ENCODE results near the gene TP73.

Gene TP73

DNA sequence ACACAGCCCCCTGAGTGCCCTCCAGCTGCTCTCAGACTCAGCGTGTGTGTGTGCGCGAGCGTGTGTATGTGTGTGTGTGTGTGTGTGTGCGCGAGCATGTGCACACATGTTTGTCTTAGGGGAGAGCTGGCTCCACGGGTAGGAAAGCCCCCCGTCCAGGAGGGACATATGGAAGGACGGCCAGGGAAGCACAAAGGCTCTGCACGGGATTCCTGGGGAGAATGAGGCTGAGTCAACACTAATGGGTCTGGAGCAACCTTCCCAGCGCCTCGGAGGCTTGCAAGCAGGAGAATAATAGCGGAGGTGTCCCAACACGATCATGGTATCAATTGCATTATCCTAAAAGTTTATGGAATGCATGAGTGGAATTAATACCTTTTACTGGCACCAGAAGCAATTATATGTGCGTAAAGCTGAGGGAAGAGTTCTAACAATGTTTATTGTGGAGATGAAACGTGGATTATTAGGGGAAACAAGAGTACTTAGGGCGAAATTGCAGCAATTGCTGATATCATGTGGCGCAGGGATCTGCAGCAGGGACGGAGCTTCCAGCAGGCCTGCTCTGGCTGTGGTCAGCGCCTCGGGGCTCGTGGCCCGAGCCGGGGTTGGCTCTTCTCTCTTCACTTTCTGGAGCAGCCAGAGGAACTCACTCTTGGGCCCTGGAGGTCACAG is 59.6 kb downstream of the TP73 start:
- TF ChIP-seq, protein P1, sequence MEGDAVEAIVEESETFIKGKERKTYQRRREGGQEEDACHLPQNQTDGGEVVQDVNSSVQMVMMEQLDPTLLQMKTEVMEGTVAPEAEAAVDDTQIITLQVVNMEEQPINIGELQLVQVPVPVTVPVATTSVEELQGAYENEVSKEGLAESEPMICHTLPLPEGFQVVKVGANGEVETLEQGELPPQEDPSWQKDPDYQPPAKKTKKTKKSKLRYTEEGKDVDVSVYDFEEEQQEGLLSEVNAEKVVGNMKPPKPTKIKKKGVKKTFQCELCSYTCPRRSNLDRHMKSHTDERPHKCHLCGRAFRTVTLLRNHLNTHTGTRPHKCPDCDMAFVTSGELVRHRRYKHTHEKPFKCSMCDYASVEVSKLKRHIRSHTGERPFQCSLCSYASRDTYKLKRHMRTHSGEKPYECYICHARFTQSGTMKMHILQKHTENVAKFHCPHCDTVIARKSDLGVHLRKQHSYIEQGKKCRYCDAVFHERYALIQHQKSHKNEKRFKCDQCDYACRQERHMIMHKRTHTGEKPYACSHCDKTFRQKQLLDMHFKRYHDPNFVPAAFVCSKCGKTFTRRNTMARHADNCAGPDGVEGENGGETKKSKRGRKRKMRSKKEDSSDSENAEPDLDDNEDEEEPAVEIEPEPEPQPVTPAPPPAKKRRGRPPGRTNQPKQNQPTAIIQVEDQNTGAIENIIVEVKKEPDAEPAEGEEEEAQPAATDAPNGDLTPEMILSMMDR (conservative IDR thresholded peaks at IDR 0.05; ENCODE audit: low read depth, low read length), result no peak
- Histone ChIP-seq H3K79me2 (ENCODE audit: insufficient read depth, low read depth) (no peaks in the 10 kb centered on the region), H3K36me3 (ENCODE audit: insufficient read depth) (no peaks in the 10 kb centered on the region), H3K9ac (no peak overlapping the region), H3K4me2 (no peak overlapping the region), H4K20me1 (ENCODE audit: insufficient read depth) (no peaks in the 10 kb centered on the region), H3K4me1 (ENCODE audit: low read depth, poor library complexity, severe bottlenecking) (no peaks in the 10 kb centered on the region), H2AFZ (ENCODE audit: low read depth) (no peak overlapping the region), H3K4me3 (IDR thresholded peaks at IDR 0.05; ENCODE audit: insufficient read depth, low read depth, low read length) (no peak overlapping the region), H3K27ac (no peak overlapping the region), H3K27me3 (ENCODE audit: insufficient read depth, low read depth) (peaks cover 95% of the 10 kb centered on the region)

DNA sequence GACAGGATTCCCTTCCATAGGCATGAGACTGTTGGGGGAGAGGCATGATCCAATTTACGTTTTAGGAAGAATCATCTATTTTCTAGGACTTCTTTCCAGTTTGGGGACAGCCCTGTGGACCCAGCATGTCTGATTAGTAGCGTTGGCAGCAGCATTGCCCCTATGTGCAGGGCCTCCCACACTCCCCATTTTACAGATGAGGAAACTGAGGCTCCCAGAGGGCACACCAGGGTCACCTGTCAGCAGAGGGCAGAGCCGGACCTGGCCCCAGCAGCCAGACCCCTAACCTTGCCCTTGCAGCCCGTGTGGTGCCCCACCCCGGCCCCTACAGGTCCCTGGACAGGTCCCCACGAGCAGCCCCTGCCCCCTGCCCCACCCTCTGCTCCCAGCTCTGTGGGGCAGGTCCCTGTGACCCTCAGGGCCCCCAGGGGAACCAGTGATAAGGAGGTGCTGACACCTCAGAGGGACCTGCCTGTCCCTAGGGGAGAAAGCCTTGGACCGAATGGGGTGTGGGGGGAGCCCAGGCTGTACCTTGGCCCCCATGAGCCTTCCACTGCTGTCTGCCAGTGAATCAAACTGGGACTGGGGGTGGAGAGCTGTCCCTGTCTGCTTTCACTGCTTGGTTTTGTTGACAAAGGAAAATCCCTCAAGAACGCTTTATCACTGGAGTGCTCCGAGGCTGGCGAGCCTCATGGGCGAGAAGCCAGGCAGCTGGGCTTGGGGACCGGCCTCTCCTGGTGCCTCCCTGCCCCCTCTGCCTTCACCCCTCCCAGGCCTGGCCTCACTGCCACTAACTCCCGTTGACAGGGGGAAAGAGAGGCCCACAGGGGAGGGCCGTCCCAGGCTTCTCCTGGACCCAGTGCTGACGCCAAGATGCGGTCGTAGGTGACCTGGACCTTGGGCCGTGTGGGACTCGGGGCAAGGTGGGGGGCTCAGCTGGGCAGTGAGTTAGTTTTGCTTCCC is 60.5 kb downstream of the TP73 start:
- TF ChIP-seq, protein P1 (conservative IDR thresholded peaks at IDR 0.05; ENCODE audit: low read depth, low read length), result no peak
- Histone ChIP-seq H3K79me2 (ENCODE audit: insufficient read depth, low read depth) (no peaks in the 10 kb centered on the region), H3K36me3 (ENCODE audit: insufficient read depth) (no peaks in the 10 kb centered on the region), H3K4me1 (ENCODE audit: low read depth, poor library complexity, severe bottlenecking) (no peaks in the 10 kb centered on the region), H3K9ac (no peak overlapping the region), H3K4me2 (no peak overlapping the region), H3K27me3 (ENCODE audit: insufficient read depth, low read depth) (peaks cover 95% of the 10 kb centered on the region), H3K27ac (no peak overlapping the region), H3K4me3 (IDR thresholded peaks at IDR 0.05; ENCODE audit: insufficient read depth, low read depth, low read length) (no peak overlapping the region), H4K20me1 (ENCODE audit: insufficient read depth) (no peaks in the 10 kb centered on the region), H2AFZ (ENCODE audit: low read depth) (no peak overlapping the region)

DNA sequence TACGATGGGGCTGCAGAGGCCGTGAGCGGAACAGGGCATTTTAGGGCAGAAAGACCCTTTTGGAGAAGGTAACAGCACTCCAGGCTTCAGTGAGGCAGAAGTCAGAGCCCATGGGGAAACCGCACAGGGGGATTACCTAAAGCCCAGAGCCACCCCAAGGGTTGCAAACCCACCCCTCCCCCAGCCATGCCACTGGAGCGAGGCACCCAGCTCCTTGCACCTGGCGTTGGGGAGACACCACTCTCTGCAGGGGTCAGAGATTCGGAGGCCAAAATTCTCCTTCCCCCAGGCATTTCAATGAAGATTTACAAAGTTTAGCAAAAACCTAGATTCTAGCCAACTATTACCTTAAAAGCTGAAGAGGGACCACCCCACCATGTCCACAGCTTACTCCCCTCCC is 61.5 kb downstream of the TP73 start:
- TF ChIP-seq, protein P1 (conservative IDR thresholded peaks at IDR 0.05; ENCODE audit: low read depth, low read length), result no peak
- Histone ChIP-seq H3K9ac (no peak overlapping the region), H2AFZ (ENCODE audit: low read depth) (no peak overlapping the region), H3K36me3 (ENCODE audit: insufficient read depth) (no peaks in the 10 kb centered on the region), H3K79me2 (ENCODE audit: insufficient read depth, low read depth) (no peaks in the 10 kb centered on the region), H3K4me2 (no peak overlapping the region), H3K27me3 (ENCODE audit: insufficient read depth, low read depth) (peaks cover 95% of the 10 kb centered on the region), H3K4me3 (IDR thresholded peaks at IDR 0.05; ENCODE audit: insufficient read depth, low read depth, low read length) (no peak overlapping the region), H3K4me1 (ENCODE audit: low read depth, poor library complexity, severe bottlenecking) (no peaks in the 10 kb centered on the region), H4K20me1 (ENCODE audit: insufficient read depth) (no peaks in the 10 kb centered on the region), H3K27ac (no peak overlapping the region)

DNA sequence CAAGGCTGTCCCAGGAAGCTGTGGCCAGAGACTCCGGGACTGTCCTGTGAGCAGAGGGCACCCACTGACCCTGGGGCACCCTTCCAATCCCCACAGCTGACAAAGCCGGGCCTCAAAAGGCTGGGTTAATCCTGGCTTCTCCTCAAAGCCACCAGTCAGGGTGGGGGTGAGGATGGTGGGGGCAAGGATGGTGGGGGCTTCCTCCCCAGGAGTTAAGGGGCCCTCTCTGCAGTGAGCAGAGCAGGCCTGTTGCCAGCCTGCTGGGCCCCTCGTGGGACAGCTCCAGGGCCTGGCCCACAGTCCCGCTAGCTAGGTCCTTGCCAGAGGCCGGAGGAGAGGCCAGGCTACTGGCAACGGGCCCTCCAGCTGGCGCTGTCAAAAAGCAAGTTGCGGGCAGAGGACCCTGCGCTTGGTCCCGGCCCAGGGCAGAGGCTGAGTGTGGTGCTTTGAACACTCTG is 62.0 kb downstream of the TP73 start:
- TF ChIP-seq, protein P1 (conservative IDR thresholded peaks at IDR 0.05; ENCODE audit: low read depth, low read length), result no peak
- Histone ChIP-seq H3K9ac (no peak overlapping the region), H3K79me2 (ENCODE audit: insufficient read depth, low read depth) (no peaks in the 10 kb centered on the region), H3K27me3 (ENCODE audit: insufficient read depth, low read depth) (peaks cover 95% of the 10 kb centered on the region), H3K4me3 (IDR thresholded peaks at IDR 0.05; ENCODE audit: insufficient read depth, low read depth, low read length) (no peak overlapping the region), H3K27ac (no peak overlapping the region), H3K4me2 (no peak overlapping the region), H4K20me1 (ENCODE audit: insufficient read depth) (no peaks in the 10 kb centered on the region), H3K4me1 (ENCODE audit: low read depth, poor library complexity, severe bottlenecking) (no peaks in the 10 kb centered on the region), H2AFZ (ENCODE audit: low read depth) (no peak overlapping the region), H3K36me3 (ENCODE audit: insufficient read depth) (no peaks in the 10 kb centered on the region)

Measured in KMS-11 (cell line).